ENCODE data around the gene UPK2.

The UPK2 gene

DNA sequence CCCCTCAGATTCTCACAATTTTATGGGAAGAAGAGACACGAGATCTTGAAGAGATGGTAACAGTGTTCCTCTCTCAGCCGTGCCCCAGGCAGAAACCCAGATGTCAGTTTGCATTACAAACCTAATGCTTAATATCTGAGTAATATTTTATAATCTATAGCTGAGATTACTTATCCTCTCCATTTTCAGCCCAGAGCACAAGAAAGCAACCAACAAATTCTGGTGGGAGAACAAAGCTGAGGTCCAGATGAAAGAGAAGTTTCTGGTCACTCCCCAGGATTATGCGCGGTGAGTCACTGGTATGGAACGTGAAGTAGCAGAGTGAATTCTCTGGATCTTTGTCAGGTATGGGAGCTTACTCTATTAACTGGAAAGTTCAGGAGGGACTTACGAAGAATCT, 42.7 kb downstream of the UPK2 start:
- peak overlapping the region; percentile 63; the same call in 1 of the 2 replicates for H3K4me2 ChIP-seq
- no peak overlapping the region for H3K9ac ChIP-seq
- no peaks in the 10 kb centered on the region for H3K4me1 ChIP-seq (ENCODE audit: low read depth, poor library complexity, severe bottlenecking)
- no peak overlapping the region for H3K4me3 ChIP-seq (IDR thresholded peaks at IDR 0.05; ENCODE audit: insufficient read depth, low read depth, low read length)
- TF ChIP-seq, protein P1, sequence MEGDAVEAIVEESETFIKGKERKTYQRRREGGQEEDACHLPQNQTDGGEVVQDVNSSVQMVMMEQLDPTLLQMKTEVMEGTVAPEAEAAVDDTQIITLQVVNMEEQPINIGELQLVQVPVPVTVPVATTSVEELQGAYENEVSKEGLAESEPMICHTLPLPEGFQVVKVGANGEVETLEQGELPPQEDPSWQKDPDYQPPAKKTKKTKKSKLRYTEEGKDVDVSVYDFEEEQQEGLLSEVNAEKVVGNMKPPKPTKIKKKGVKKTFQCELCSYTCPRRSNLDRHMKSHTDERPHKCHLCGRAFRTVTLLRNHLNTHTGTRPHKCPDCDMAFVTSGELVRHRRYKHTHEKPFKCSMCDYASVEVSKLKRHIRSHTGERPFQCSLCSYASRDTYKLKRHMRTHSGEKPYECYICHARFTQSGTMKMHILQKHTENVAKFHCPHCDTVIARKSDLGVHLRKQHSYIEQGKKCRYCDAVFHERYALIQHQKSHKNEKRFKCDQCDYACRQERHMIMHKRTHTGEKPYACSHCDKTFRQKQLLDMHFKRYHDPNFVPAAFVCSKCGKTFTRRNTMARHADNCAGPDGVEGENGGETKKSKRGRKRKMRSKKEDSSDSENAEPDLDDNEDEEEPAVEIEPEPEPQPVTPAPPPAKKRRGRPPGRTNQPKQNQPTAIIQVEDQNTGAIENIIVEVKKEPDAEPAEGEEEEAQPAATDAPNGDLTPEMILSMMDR (conservative IDR thresholded peaks at IDR 0.05; ENCODE audit: low read depth, low read length): no peak
- H3K36me3 ChIP-seq (ENCODE audit: insufficient read depth): peaks cover 4% of the 10 kb centered on the region; the same call in 1 of the 2 replicates
- H3K27me3 ChIP-seq (ENCODE audit: insufficient read depth, low read depth): no peaks in the 10 kb centered on the region
- no peak overlapping the region for H2AFZ ChIP-seq (ENCODE audit: low read depth)
- no peaks in the 10 kb centered on the region for H3K79me2 ChIP-seq (ENCODE audit: insufficient read depth, low read depth)
- H3K27ac ChIP-seq: no peak overlapping the region
- H4K20me1 ChIP-seq (ENCODE audit: insufficient read depth): no peaks in the 10 kb centered on the region

DNA sequence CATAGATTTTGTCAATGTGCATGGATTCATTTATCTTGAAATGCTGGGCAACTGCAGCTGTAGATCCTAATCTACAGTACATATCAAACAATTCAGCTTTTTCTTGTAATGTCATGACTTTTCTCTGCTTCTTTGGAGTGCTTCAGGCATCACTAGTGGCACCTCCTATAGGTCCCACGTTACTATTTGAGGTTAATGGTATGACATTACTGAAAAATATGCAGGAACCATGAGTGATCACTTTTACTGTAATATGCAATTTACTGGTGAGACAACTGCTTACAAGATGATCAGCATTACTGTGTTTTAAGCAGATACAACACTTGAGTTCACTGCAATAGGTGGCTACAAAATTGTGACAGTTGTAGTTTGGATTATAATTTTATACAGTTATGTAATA, 44.8 kb downstream of the UPK2 start:
- Histone ChIP-seq H3K27ac (no peak overlapping the region), H3K4me1 (ENCODE audit: low read depth, poor library complexity, severe bottlenecking) (no peaks in the 10 kb centered on the region), H3K9ac (no peak overlapping the region), H3K36me3 (ENCODE audit: insufficient read depth) (peaks cover 4% of the 10 kb centered on the region; the same call in 1 of the 2 replicates), H3K79me2 (ENCODE audit: insufficient read depth, low read depth) (no peaks in the 10 kb centered on the region), H4K20me1 (ENCODE audit: insufficient read depth) (no peaks in the 10 kb centered on the region), H3K4me2 (no peak overlapping the region), H3K27me3 (ENCODE audit: insufficient read depth, low read depth) (no peaks in the 10 kb centered on the region), H3K4me3 (IDR thresholded peaks at IDR 0.05; ENCODE audit: insufficient read depth, low read depth, low read length) (no peak overlapping the region), H2AFZ (ENCODE audit: low read depth) (no peak overlapping the region)
- TF ChIP-seq, protein P1 (conservative IDR thresholded peaks at IDR 0.05; ENCODE audit: low read depth, low read length): no peak

DNA sequence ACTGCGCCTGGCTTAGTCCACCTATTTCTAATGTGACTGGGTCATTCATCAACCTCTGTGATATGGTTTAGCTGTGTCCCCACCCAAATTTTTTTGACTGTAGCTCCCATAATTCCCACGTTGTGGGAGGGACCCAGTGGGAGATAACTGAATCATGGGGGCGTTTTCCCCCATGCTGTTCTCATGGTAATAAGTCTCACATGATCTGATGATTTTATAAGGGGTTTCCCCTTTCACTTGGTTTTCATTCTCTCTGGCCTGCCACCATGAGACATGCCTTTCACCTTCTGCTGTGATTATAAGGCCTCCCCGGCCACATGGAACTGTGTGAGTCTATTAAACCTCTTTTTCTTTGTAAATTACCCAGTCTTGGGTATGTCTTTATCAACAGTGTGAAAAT, 50.6 kb downstream of the UPK2 start:
- Histone ChIP-seq H3K27me3 (ENCODE audit: insufficient read depth, low read depth) (no peaks in the 10 kb centered on the region), H2AFZ (ENCODE audit: low read depth) (no peak overlapping the region), H3K36me3 (ENCODE audit: insufficient read depth) (peaks cover under 1% of the 10 kb centered on the region; the same call in 1 of the 2 replicates), H3K4me2 (no peak overlapping the region), H3K4me3 (IDR thresholded peaks at IDR 0.05; ENCODE audit: insufficient read depth, low read depth, low read length) (no peak overlapping the region), H3K79me2 (ENCODE audit: insufficient read depth, low read depth) (no peaks in the 10 kb centered on the region), H4K20me1 (ENCODE audit: insufficient read depth) (no peaks in the 10 kb centered on the region), H3K4me1 (ENCODE audit: low read depth, poor library complexity, severe bottlenecking) (no peaks in the 10 kb centered on the region), H3K27ac (no peak overlapping the region), H3K9ac (no peak overlapping the region)
- TF ChIP-seq, protein P1 (conservative IDR thresholded peaks at IDR 0.05; ENCODE audit: low read depth, low read length): no peak

Measured in KMS-11 (cell line).